Endodermal cell (in vitro differentiated cells): ENCODE data around the gene GRIK3. TPM values are rescaled to one million over a fixed set of nuclear protein-coding genes. Genes with fewer than 3 reads are reported as not detected.
A peak's percentile ranks its signal among the peaks of the same experiment; 100 is the strongest.

Source experiments
- DNase-seq: peaks from one replicate; pipeline ENCODE4 v3.0.0-alpha.2; 2017
- H3K27ac ChIP-seq: 2 replicates; pipeline ENCODE4 v1.5.1; 2013; ENCODE audit warnings: mild to moderate bottlenecking, low read depth, low read length, moderate library complexity
- H3K27me3 ChIP-seq: 2 replicates; pipeline ENCODE4 v1.6.1; 2013; ENCODE audit warnings: mild to moderate bottlenecking, low read length, moderate library complexity; ENCODE audit not compliant: insufficient read depth, control insufficient read depth, poor library complexity, severe bottlenecking
- H3K36me3 ChIP-seq: 2 replicates; pipeline ENCODE4 v1.7.0; 2013; ENCODE audit warnings: mild to moderate bottlenecking, low read length, moderate library complexity; ENCODE audit not compliant: control insufficient read depth, insufficient read depth
- H3K4me1 ChIP-seq: one replicate; pipeline ENCODE4 v1.7.0; 2013; ENCODE audit warnings: low read length; ENCODE audit not compliant: control insufficient read depth, insufficient read depth
- H3K4me3 ChIP-seq: 2 replicates; pipeline ENCODE4 v1.5.1; 2013; ENCODE audit warnings: mild to moderate bottlenecking, low read length, moderate library complexity
- H3K9ac ChIP-seq: 2 replicates; pipeline ENCODE4 v1.6.1; 2013; ENCODE audit warnings: mild to moderate bottlenecking, low read length, moderate library complexity; ENCODE audit not compliant: poor library complexity, severe bottlenecking; ENCODE audit errors: extremely low read depth
- H3K9me3 ChIP-seq: 2 replicates; pipeline ENCODE4 v1.6.1; 2013; ENCODE audit warnings: mild to moderate bottlenecking, low read length, moderate library complexity; ENCODE audit not compliant: control insufficient read depth
- H3K27ac Mint-ChIP-seq: 2 replicates; pipeline ENCODE4 v1.8.0; 2020; ENCODE audit warnings: mixed read lengths
- H3K27me3 Mint-ChIP-seq: 2 replicates; pipeline ENCODE4 v1.8.0; 2021; ENCODE audit warnings: mild to moderate bottlenecking, mixed read lengths; ENCODE audit not compliant: insufficient read depth
- H3K36me3 Mint-ChIP-seq: 2 replicates; pipeline ENCODE4 v1.8.0; 2020; ENCODE audit warnings: low read depth, mixed read lengths
- H3K4me1 Mint-ChIP-seq: 2 replicates; pipeline ENCODE4 v1.8.0; 2020; ENCODE audit warnings: mixed read lengths
- H3K4me3 Mint-ChIP-seq: 2 replicates; pipeline ENCODE4 v1.8.0; 2020; ENCODE audit warnings: mild to moderate bottlenecking, moderate library complexity, mixed read lengths
- H3K9me3 Mint-ChIP-seq: 2 replicates; pipeline ENCODE4 v1.8.0; 2020; ENCODE audit warnings: mild to moderate bottlenecking, mixed read lengths
- CTCF ChIP-seq: fragments of 200-600 bp; sonication (generic); conservative IDR thresholded peaks from 2 replicates; pipeline ENCODE4 v1.5.0; 2021; ENCODE audit warnings: antibody characterized with exemption, mild to moderate bottlenecking
- WGBS, 2 experiments: methylation state at CpG; one replicate each; pipeline versions ENCODE4 v1.1.5 to v1.1.7; 2013; ENCODE audit warnings: missing lambda C conversion rate in 2 of 2, mixed read lengths in 1 of 2; ENCODE audit not compliant: insufficient coverage in 1 of 2, insufficient read length in 1 of 2; 5-methylcytosine and 5-hydroxymethylcytosine counted together
- total RNA-seq, 2 donors: library from RNA; stranded (reverse); fragmentation: NEBNext Ultra II Directional in 1 of 2; extraction: Animal tissue kit (Norgen Biotek cat#: 25700) in 1 of 2; gene quantifications; 2 replicates in 1 of 2; 3 replicates in 1 of 2; pipeline ENCODE4 v1.2.1, GENCODE V29; 2021

GRIK3 gene
- total RNA-seq, 2 donors from 2014 or later = 13.4 to 32.4 TPM

- Histone ChIP-seq H3K9ac (no peak overlapping the region), H3K27ac (no peak overlapping the region), H3K4me3 (no peak overlapping the region), H3K4me1 (no peaks in the 10 kb centered on the region), H3K9me3 (no peaks in the 10 kb centered on the region), H3K27me3 (no peaks in the 10 kb centered on the region), H3K36me3 (no peaks in the 10 kb centered on the region)
- DNase-seq = peak; percentile 38
- WGBS, 2 experiments = 92 to 100% methylated on average over 2 of the region's 2 CpGs
- H3K9me3 Mint-ChIP-seq = peaks cover under 1% of the 10 kb centered on the region
- peaks cover 21% of the 10 kb centered on the region for H3K4me1 Mint-ChIP-seq
- H3K36me3 Mint-ChIP-seq = peaks cover 10% of the 10 kb centered on the region
- H3K4me3 Mint-ChIP-seq = no peak overlapping the region
- no peaks in the 10 kb centered on the region for H3K27me3 Mint-ChIP-seq
- no peak overlapping the region for H3K27ac Mint-ChIP-seq
- TF ChIP-seq CTCF = no peak
Observed at GRCh38 chr1:36752431-36752830, 281.9 kb downstream of the GRIK3 start.

GRCh38 chr1:36751525-36751924, 282.8 kb downstream of the GRIK3 start:
- no peak overlapping the region for H3K27ac Mint-ChIP-seq
- no peaks in the 10 kb centered on the region for H3K4me1 ChIP-seq
- H3K4me1 Mint-ChIP-seq = peaks cover 19% of the 10 kb centered on the region
- TF ChIP-seq CTCF = no peak
- peaks cover 12% of the 10 kb centered on the region for H3K36me3 Mint-ChIP-seq
- H3K4me3 ChIP-seq = no peak overlapping the region
- no peak for DNase-seq
- WGBS, 2 experiments = 91 to 96% methylated on average over 2 to 4 of the region's 4 CpGs
- H3K9ac ChIP-seq = no peak overlapping the region
- no peaks in the 10 kb centered on the region for H3K9me3 ChIP-seq
- no peaks in the 10 kb centered on the region for H3K27me3 Mint-ChIP-seq
- H3K9me3 Mint-ChIP-seq = peaks cover 2% of the 10 kb centered on the region
- H3K27me3 ChIP-seq = no peaks in the 10 kb centered on the region
- no peak overlapping the region for H3K4me3 Mint-ChIP-seq
- no peaks in the 10 kb centered on the region for H3K36me3 ChIP-seq
- H3K27ac ChIP-seq = no peak overlapping the region

- H3K4me3 Mint-ChIP-seq = no peak overlapping the region
- no peaks in the 10 kb centered on the region for H3K27me3 Mint-ChIP-seq
- Histone ChIP-seq H3K9ac (no peak overlapping the region), H3K9me3 (peaks cover 4% of the 10 kb centered on the region), H3K4me1 (no peaks in the 10 kb centered on the region), H3K4me3 (no peak overlapping the region), H3K36me3 (no peaks in the 10 kb centered on the region), H3K27me3 (no peaks in the 10 kb centered on the region), H3K27ac (no peak overlapping the region)
- H3K27ac Mint-ChIP-seq = no peak overlapping the region
- TF ChIP-seq CTCF = no peak
- peaks cover 21% of the 10 kb centered on the region for H3K36me3 Mint-ChIP-seq
- peaks cover 8% of the 10 kb centered on the region for H3K9me3 Mint-ChIP-seq
- H3K4me1 Mint-ChIP-seq = peaks cover 11% of the 10 kb centered on the region
- WGBS, 2 experiments = 91 to 96% methylated on average over 5 to 7 of the region's 7 CpGs
- DNase-seq = peak; percentile 2
Observed at GRCh38 chr1:36748466-36748865, 285.8 kb downstream of the GRIK3 start.
